ENCODE measurements around the gene KNSTRN. TPM values are rescaled to one million over a fixed set of nuclear protein-coding genes. Genes with fewer than 3 reads are reported as not detected.

KNSTRN gene
- total RNA-seq, 6 experiments from 2014 or later, result 5.4 to 17.2 (median 11.2) TPM

- H3K9me3 ChIP-seq, result no peaks in the 10 kb centered on the region
- ATAC-seq, result no peak
- 10% methylated on average over 10 of the region's 15 CpGs for WGBS (ENCODE audit: insufficient coverage, low coverage, low lambda C conversion rate, missing lambda C conversion rate)
- DNase-seq, result no peak
- no peaks in the 10 kb centered on the region for H3K27me3 ChIP-seq
- H3K27ac ChIP-seq, result no peak overlapping the region
- H3K4me3 ChIP-seq, result peak overlapping the region in 2 of 3 donors; percentile 72 to 89
- H3K36me3 ChIP-seq, result no peaks in the 10 kb centered on the region
- intact Hi-C loops (cut with DNase I), result no loop called here
- H3K4me1 ChIP-seq, result peaks cover 0 to 14% (median 2%) of the 10 kb centered on the region in 4 donors
- no peak for TF ChIP-seq CTCF (IDR thresholded peaks at IDR 0.05)
Measured at GRCh38 chr15:40439461-40439959, 57.0 kb downstream of the KNSTRN start.

GRCh38 chr15:40439960-40440742 is 57.6 kb downstream of the KNSTRN start:
- intact Hi-C loops (cut with DNase I), result no loop called here
- peak; percentile 5 to 33 (median 22) for ATAC-seq
- Histone ChIP-seq H3K4me3 (peak overlapping the region; percentile 35 to 89 (median 72)), H3K27me3 (no peaks in the 10 kb centered on the region), H3K27ac (no peak overlapping the region), H3K4me1 (peaks cover 0 to 14% (median 2%) of the 10 kb centered on the region in 4 donors), H3K9me3 (no peaks in the 10 kb centered on the region), H3K36me3 (no peaks in the 10 kb centered on the region)
- TF ChIP-seq CTCF (IDR thresholded peaks at IDR 0.05), result peak in 1 of 4 donors; percentile 12
- no peak for TF ChIP-seq POLR2A (IDR thresholded peaks at IDR 0.05)
- 1% methylated on average over 30 of the region's 35 CpGs for WGBS (ENCODE audit: insufficient coverage, low coverage, low lambda C conversion rate, missing lambda C conversion rate)
- peak in 1 of 3 donors; percentile 55 for DNase-seq

GRCh38 chr15:40440743-40441564 is 58.4 kb downstream of the KNSTRN start, which contains the start of gene BAHD1:
Gene BAHD1, plus strand, starts transcription at chr15:40440953. Its CDS starts 17,512 bp downstream, at chr15:40458465.
- no peaks in the 10 kb centered on the region for H3K9me3 ChIP-seq
- H3K36me3 ChIP-seq, result no peaks in the 10 kb centered on the region
- peak within 1 kb of the TSS in 2 of 3 donors; percentile 49 to 54 for H3K27ac ChIP-seq
- WGBS (ENCODE audit: insufficient coverage, low coverage, low lambda C conversion rate, missing lambda C conversion rate), result 0% methylated on average over 15 of the region's 119 CpGs
- ATAC-seq, result peak; percentile 85 to 91 (median 90)
- H3K27me3 ChIP-seq, result no peaks in the 10 kb centered on the region
- H3K4me1 ChIP-seq, result peaks cover 0 to 13% (median 2%) of the 10 kb centered on the region in 4 donors
- H3K4me3 ChIP-seq, result peak within 1 kb of the TSS; percentile 72 to 89 (median 84)
- peak; percentile 98 for DNase-seq
- intact Hi-C loops (cut with DNase I), result no loop called here
- TF ChIP-seq POLR2A (IDR thresholded peaks at IDR 0.05) (no peak), CTCF (IDR thresholded peaks at IDR 0.05) (peak in 2 of 4 donors; percentile 1 to 5)
